B cell (primary cell): Measurements from ENCODE around the gene DYNC2H1. TPM values are rescaled to one million over a fixed set of nuclear protein-coding genes. Genes with fewer than 3 reads are reported as not detected.

ENCODE experiments used
- ATAC-seq: fragments of 200-7000 bp; cut with Tn5 transposase; one replicate; pipeline ENCODE4 v1.10.0; 2021; ENCODE audit warnings: low read depth, mild to moderate bottlenecking, moderate number of reproducible peaks, moderate library complexity
- CTCF ChIA-PET: fragments of 350-600 bp; sonication (Branson Sonifier 250); formaldehyde crosslinking; loops from one replicate; lab custom pipeline; 2021; ENCODE audit warnings: antibody characterized with exemption, inconsistent platforms; lab: Charles Lee
- POLR2A ChIA-PET: fragments of 350-600 bp; sonication (Branson Sonifier 250); formaldehyde crosslinking; loops from one replicate; lab custom pipeline; 2021; ENCODE audit warnings: antibody characterized with exemption; lab: Charles Lee
- DNase-seq: peaks from one replicate; pipeline ENCODE4 v3.0.0; 2013
- H2AFZ ChIP-seq: 2 replicates; pipeline ENCODE4 v1.6.1; 2012; ENCODE audit warnings: mild to moderate bottlenecking, low read depth, low read length; ENCODE audit not compliant: insufficient read depth, poor library complexity, severe bottlenecking
- H3K27ac ChIP-seq, 2 donors: 1 replicate in 1 of 2; 2 replicates in 1 of 2; pipeline ENCODE4 v1.5.1; 2012 to 2013; ENCODE audit warnings: low read length in 2 of 2, mild to moderate bottlenecking in 2 of 2, moderate library complexity in 1 of 2
- H3K27me3 ChIP-seq, 4 experiments: fragments of 200-600 bp in 1 of 4; sonication (generic) in 1 of 4; replicated peaks in 1 of 4; 1 replicate in 2 of 4; 2 replicates in 2 of 4; pipeline versions ENCODE4 v1.6.1 to v1.7.0; 2013 to 2016; ENCODE audit warnings: low read length in 3 of 4, mild to moderate bottlenecking in 2 of 4, mixed read lengths in 1 of 4, moderate library complexity in 1 of 4; ENCODE audit not compliant: insufficient read depth in 4 of 4, control insufficient read depth in 3 of 4; ENCODE audit errors: control extremely low read depth in 1 of 4
- H3K36me3 ChIP-seq, 2 experiments: replicated peaks in 1 of 2; 1 replicate in 1 of 2; 2 replicates in 1 of 2; pipeline versions ENCODE4 v1.6.1 to v1.7.1; 2013; ENCODE audit warnings: low read length in 1 of 2; ENCODE audit not compliant: insufficient read depth in 2 of 2, control insufficient read depth in 1 of 2; ENCODE audit errors: control extremely low read depth in 1 of 2, extremely low read depth in 1 of 2
- H3K4me1 ChIP-seq, 2 donors: fragments of 200-600 bp in 1 of 2; sonication (generic) in 1 of 2; 1 replicate in 1 of 2; 2 replicates in 1 of 2; pipeline versions ENCODE4 v1.5.1 to v1.6.1; 2013 to 2017; ENCODE audit warnings: low read length in 2 of 2; ENCODE audit not compliant: control insufficient read depth in 2 of 2, insufficient read depth in 2 of 2
- H3K4me2 ChIP-seq: replicated peaks from 2 replicates; pipeline ENCODE3; 2012; ENCODE audit warnings: mild to moderate bottlenecking, low read depth, low read length; ENCODE audit not compliant: poor library complexity, severe bottlenecking
- H3K4me3 ChIP-seq, 5 experiments: fragments of 200-600 bp in 1 of 5; sonication (generic) in 1 of 5; 1 replicate in 3 of 5; 2 replicates in 2 of 5; pipeline versions ENCODE4 v1.5.1 to v1.7.0; 2011 to 2016; ENCODE audit warnings: low read length in 4 of 5, mild to moderate bottlenecking in 4 of 5, low read depth in 2 of 5, control low read depth in 1 of 5, moderate library complexity in 1 of 5; ENCODE audit not compliant: insufficient read depth in 1 of 5; ENCODE audit errors: control extremely low read depth in 1 of 5, extremely low read depth in 1 of 5
- H3K79me2 ChIP-seq: fragments of 200-600 bp; sonication (generic); one replicate; pipeline ENCODE4 v1.6.0; 2016; ENCODE audit warnings: low read length; ENCODE audit not compliant: control insufficient read depth, insufficient read depth
- H3K9ac ChIP-seq: fragments of 200-600 bp; sonication (generic); 2 replicates; pipeline ENCODE4 v1.6.1; 2017; ENCODE audit warnings: mild to moderate bottlenecking, low read length, moderate library complexity
- H3K9me3 ChIP-seq, 3 donors: one replicate each; pipeline versions ENCODE4 v1.6.1 to v1.7.1; 2013; ENCODE audit warnings: low read length in 2 of 3; ENCODE audit not compliant: control insufficient read depth in 2 of 3, insufficient read depth in 1 of 3; ENCODE audit errors: control extremely low read depth in 1 of 3
- H4K20me1 ChIP-seq: 2 replicates; pipeline ENCODE4 v1.6.0; 2012; ENCODE audit warnings: mild to moderate bottlenecking, low read length; ENCODE audit not compliant: insufficient read depth, control insufficient read depth, poor library complexity, severe bottlenecking
- H3K27ac Mint-ChIP-seq: one replicate; pipeline ENCODE4 v1.8.0; 2021; ENCODE audit warnings: mixed read lengths
- H3K27me3 Mint-ChIP-seq: one replicate; pipeline ENCODE4 v1.8.0; 2021; ENCODE audit warnings: mixed read lengths
- H3K4me1 Mint-ChIP-seq: one replicate; pipeline ENCODE4 v1.8.0; 2021; ENCODE audit warnings: mixed read lengths
- H3K4me3 Mint-ChIP-seq: one replicate; pipeline ENCODE4 v1.8.0; 2021; ENCODE audit warnings: mixed read lengths
- H3K9me3 Mint-ChIP-seq: one replicate; pipeline ENCODE4 v1.8.0; 2022; ENCODE audit warnings: mixed read lengths; ENCODE audit not compliant: insufficient read depth
- EZH2 ChIP-seq: IDR thresholded peaks from 2 replicates; pipeline ENCODE4 v1.6.1; 2012; ENCODE audit warnings: borderline replicate concordance, low read depth, mild to moderate bottlenecking, moderate library complexity, low read length; ENCODE audit not compliant: insufficient read depth, poor library complexity, severe bottlenecking
- WGBS: methylation state at CpG from one replicate; pipeline ENCODE4 v1.1.5; 2013; ENCODE audit warnings: missing lambda C conversion rate; ENCODE audit not compliant: insufficient coverage; 5-methylcytosine and 5-hydroxymethylcytosine counted together
- intact Hi-C: fragments of 100-400 bp; cut with micrococcal nuclease; formaldehyde crosslinking; loops from one replicate; pipeline ENCODE4 v1.10.0; 2022
- polyA plus RNA-seq: library from polyadenylated mRNA; depleted of rRNA; stranded (reverse); fragments of >200 nt; gene quantifications from 2 replicates; pipeline ENCODE4 v1.2.3, GENCODE V29; 2012
- total RNA-seq, 2 donors: library from RNA; stranded (reverse); fragments of 120-200 nt in 1 of 2; gene quantifications; 1 replicate in 1 of 2; 2 replicates in 1 of 2; pipeline versions ENCODE4 v1.2.3 to v1.2.4, GENCODE V29; 2013 to 2022
- TF ChIP-seq, protein P1 (sequence below): fragments of 200-600 bp; IDR thresholded peaks from one replicate; pipeline ENCODE4 v1.8.0; 2022; ENCODE audit warnings: antibody characterized with exemption, mild to moderate bottlenecking

DYNC2H1 gene
- total and polyA plus RNA-seq, 2 donors (not counting 1 experiment from before 2014, with no cell fraction given): 0.92 to 7.8 TPM

DNA sequence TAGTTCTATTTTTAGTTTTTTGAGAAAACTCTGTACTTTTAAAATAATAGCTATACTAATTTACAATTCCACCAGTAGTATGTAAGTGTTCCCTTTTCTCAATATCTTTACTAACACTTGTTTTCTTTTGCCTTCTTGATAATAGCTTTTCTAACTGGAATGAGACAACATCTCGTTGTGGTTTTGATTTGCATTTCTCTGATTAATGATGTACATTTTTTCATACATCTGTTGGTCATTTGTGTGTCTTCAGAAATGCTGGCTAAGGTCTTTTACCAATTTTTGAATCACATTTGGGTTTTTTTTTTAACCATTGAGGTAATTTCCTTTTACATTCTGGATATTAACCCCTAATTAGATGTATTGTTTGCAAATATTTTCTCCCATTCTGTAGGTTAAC, 258.9 kb downstream of the DYNC2H1 start:
- H3K4me1 Mint-ChIP-seq: no peaks in the 10 kb centered on the region
- H4K20me1 ChIP-seq: no peaks in the 10 kb centered on the region
- no peak overlapping the region for H3K27ac Mint-ChIP-seq
- H3K27ac ChIP-seq: no peak overlapping the region
- no peak overlapping the region for H3K4me2 ChIP-seq
- no peaks in the 10 kb centered on the region for H3K36me3 ChIP-seq
- TF ChIP-seq EZH2: no peak
- TF ChIP-seq, protein P1, sequence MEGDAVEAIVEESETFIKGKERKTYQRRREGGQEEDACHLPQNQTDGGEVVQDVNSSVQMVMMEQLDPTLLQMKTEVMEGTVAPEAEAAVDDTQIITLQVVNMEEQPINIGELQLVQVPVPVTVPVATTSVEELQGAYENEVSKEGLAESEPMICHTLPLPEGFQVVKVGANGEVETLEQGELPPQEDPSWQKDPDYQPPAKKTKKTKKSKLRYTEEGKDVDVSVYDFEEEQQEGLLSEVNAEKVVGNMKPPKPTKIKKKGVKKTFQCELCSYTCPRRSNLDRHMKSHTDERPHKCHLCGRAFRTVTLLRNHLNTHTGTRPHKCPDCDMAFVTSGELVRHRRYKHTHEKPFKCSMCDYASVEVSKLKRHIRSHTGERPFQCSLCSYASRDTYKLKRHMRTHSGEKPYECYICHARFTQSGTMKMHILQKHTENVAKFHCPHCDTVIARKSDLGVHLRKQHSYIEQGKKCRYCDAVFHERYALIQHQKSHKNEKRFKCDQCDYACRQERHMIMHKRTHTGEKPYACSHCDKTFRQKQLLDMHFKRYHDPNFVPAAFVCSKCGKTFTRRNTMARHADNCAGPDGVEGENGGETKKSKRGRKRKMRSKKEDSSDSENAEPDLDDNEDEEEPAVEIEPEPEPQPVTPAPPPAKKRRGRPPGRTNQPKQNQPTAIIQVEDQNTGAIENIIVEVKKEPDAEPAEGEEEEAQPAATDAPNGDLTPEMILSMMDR: no peak
- no CpG with 5 or more reads among the region's 1 CpG for WGBS
- intact Hi-C loops: no loop called here
- H3K27me3 Mint-ChIP-seq: no peaks in the 10 kb centered on the region
- H3K9me3 Mint-ChIP-seq: no peaks in the 10 kb centered on the region
- no peak for DNase-seq
- H3K4me3 ChIP-seq: no peak overlapping the region
- no peak overlapping the region for H2AFZ ChIP-seq
- no peaks in the 10 kb centered on the region for H3K79me2 ChIP-seq
- no peak overlapping the region for H3K4me3 Mint-ChIP-seq
- peaks cover 0 to 3% (median 0%) of the 10 kb centered on the region in 3 donors for H3K9me3 ChIP-seq
- CTCF ChIA-PET: no interaction called here
- no peak for ATAC-seq
- H3K9ac ChIP-seq: no peak overlapping the region
- POLR2A ChIA-PET: no interaction called here
- H3K4me1 ChIP-seq: no peaks in the 10 kb centered on the region
- H3K27me3 ChIP-seq: no peaks in the 10 kb centered on the region

DNA sequence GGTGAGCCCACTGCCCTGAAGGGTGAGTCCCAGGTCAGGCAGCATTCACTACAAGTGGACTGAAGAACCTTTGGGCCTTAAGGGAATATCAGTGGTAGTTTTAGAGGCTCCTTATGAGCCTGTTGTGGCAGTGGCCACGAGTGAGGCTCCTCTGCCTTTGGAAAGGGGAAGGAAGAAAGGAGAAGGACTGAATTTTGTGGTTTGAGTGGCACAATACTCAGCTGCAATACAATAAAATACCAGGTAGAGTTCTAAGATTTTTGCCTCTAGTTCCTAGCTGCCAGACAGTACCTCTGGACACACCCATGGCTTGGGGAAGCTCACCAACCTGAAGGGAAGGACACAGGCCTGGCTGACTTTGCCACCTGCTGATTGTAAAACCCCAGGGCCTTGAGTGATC, 260.9 kb downstream of the DYNC2H1 start:
- POLR2A ChIA-PET: no interaction called here
- no peak for ATAC-seq
- DNase-seq: no peak
- Histone ChIP-seq H3K9ac (no peak overlapping the region), H3K4me3 (no peak overlapping the region), H3K79me2 (no peaks in the 10 kb centered on the region), H3K4me2 (no peak overlapping the region), H3K27me3 (no peaks in the 10 kb centered on the region), H3K4me1 (no peaks in the 10 kb centered on the region), H3K36me3 (no peaks in the 10 kb centered on the region), H4K20me1 (no peaks in the 10 kb centered on the region), H3K9me3 (peaks cover 0 to 10% (median 8%) of the 10 kb centered on the region in 3 donors), H3K27ac (no peak overlapping the region), H2AFZ (no peak overlapping the region)
- CTCF ChIA-PET: no interaction called here
- Mint-ChIP-seq H3K27ac (no peak overlapping the region), H3K9me3 (peaks cover 4% of the 10 kb centered on the region), H3K4me1 (no peaks in the 10 kb centered on the region), H3K27me3 (no peaks in the 10 kb centered on the region), H3K4me3 (no peak overlapping the region)
- TF ChIP-seq, protein P1: no peak
- no peak for TF ChIP-seq EZH2
- no CpG with 5 or more reads among the region's 1 CpG for WGBS
- intact Hi-C loops: no loop called here
